GM21528 (cell line): ENCODE results near the gene BFSP2.

Experiments used
- ATAC-seq: cut with Tn5 transposase; IDR thresholded peaks from one replicate; pipeline ENCODE4 v1.9.1; 2021; ENCODE audit warnings: mild to moderate bottlenecking, moderate library complexity; ENCODE audit not compliant: unreplicated experiment, low FRiP score

Gene BFSP2

GRCh38 chr3:133413161-133414020 is 13.5 kb downstream of the BFSP2 start:
- no peak for ATAC-seq

GRCh38 chr3:133414021-133414392 is 14.2 kb downstream of the BFSP2 start:
- ATAC-seq = no peak

- no peak for ATAC-seq
Observed at GRCh38 chr3:133418361-133418760, 18.5 kb downstream of the BFSP2 start.

GRCh38 chr3:133419151-133419909 is 19.5 kb downstream of the BFSP2 start:
- ATAC-seq = no peak

GRCh38 chr3:133424937-133425869 is 25.3 kb downstream of the BFSP2 start:
- no peak for ATAC-seq

GRCh38 chr3:133425898-133426297 is 26.0 kb downstream of the BFSP2 start:
- ATAC-seq = no peak

- ATAC-seq = no peak
Observed at GRCh38 chr3:133426721-133427120, 26.9 kb downstream of the BFSP2 start.

GRCh38 chr3:133428552-133428951 is 28.7 kb downstream of the BFSP2 start:
- no peak for ATAC-seq

- no peak for ATAC-seq
Observed at GRCh38 chr3:133429063-133429462, 29.2 kb downstream of the BFSP2 start.

GRCh38 chr3:133439563-133439962 is 39.7 kb downstream of the BFSP2 start:
- no peak for ATAC-seq

- no peak for ATAC-seq
Observed at GRCh38 chr3:133440652-133441051, 40.8 kb downstream of the BFSP2 start.

- peak; percentile 68 for ATAC-seq
Observed at GRCh38 chr3:133441867-133442270, 42.0 kb downstream of the BFSP2 start.

- no peak for ATAC-seq
Observed at GRCh38 chr3:133442518-133442917, 42.7 kb downstream of the BFSP2 start.

- no peak for ATAC-seq
Observed at GRCh38 chr3:133443649-133444422, 44.0 kb downstream of the BFSP2 start.

GRCh38 chr3:133444423-133444774 is 44.5 kb downstream of the BFSP2 start:
- no peak for ATAC-seq

GRCh38 chr3:133445108-133445507 is 45.3 kb downstream of the BFSP2 start:
- ATAC-seq = no peak

- ATAC-seq = peak; percentile 2
Observed at GRCh38 chr3:133447750-133448477, 48.1 kb downstream of the BFSP2 start.

- peak; percentile 93 for ATAC-seq
Observed at GRCh38 chr3:133448478-133449122, 48.7 kb downstream of the BFSP2 start.

- no peak for ATAC-seq
Observed at GRCh38 chr3:133451309-133451708, 51.5 kb downstream of the BFSP2 start.
